Suprapubic skin (tissue), 4 donors: Measurements from ENCODE around the gene E2F8. TPM values are rescaled to one million over a fixed set of nuclear protein-coding genes. Genes with fewer than 3 reads are reported as not detected.
"Not testable (repeated sequence)": the region's sequence is repeated elsewhere in the genome, so short reads cannot be mapped to it uniquely, and the experiment has no call there.

ENCODE experiments used
- DNase-seq, 2 donors: peaks; one replicate each; pipeline ENCODE4 v3.0.0-alpha.2; 2019; ENCODE audit warnings: low spot score in 2 of 2
- H3K27ac ChIP-seq: fragments of 200-600 bp; sonication (generic); one replicate; pipeline ENCODE4 v1.5.1; 2019
- H3K27me3 ChIP-seq: fragments of 200-600 bp; sonication (generic); one replicate; pipeline ENCODE4 v1.5.1; 2019
- H3K36me3 ChIP-seq: fragments of 200-600 bp; sonication (generic); one replicate; pipeline ENCODE4 v1.5.1; 2019
- H3K4me1 ChIP-seq: fragments of 200-600 bp; sonication (generic); one replicate; pipeline ENCODE4 v1.5.1; 2019
- H3K4me3 ChIP-seq: fragments of 200-600 bp; sonication (generic); one replicate; pipeline ENCODE4 v1.5.1; 2019; ENCODE audit warnings: mild to moderate bottlenecking
- H3K9me3 ChIP-seq: fragments of 200-600 bp; sonication (generic); one replicate; pipeline ENCODE4 v1.5.1; 2019
- CTCF ChIP-seq, 2 donors: fragments of 200-600 bp in 1 of 2; fragments of 450-650 bp in 1 of 2; sonication (generic) in 1 of 2; IDR thresholded peaks; one replicate each; pipeline ENCODE4 v1.5.1; 2016 to 2019; ENCODE audit warnings: antibody characterized with exemption in 2 of 2, mild to moderate bottlenecking in 1 of 2, moderate library complexity in 1 of 2
- EP300 ChIP-seq: sonication (generic); formaldehyde crosslinking; IDR thresholded peaks from one replicate; pipeline ENCODE4 v1.6.1; 2017; ENCODE audit warnings: antibody characterized with exemption
- POLR2A ChIP-seq, 2 donors: fragments of 450-650 bp; IDR thresholded peaks; one replicate each; pipeline ENCODE4 v1.6.1; 2017; ENCODE audit warnings: antibody characterized with exemption in 2 of 2, mild to moderate bottlenecking in 2 of 2, moderate library complexity in 2 of 2
- POLR2AphosphoS5 ChIP-seq, 3 donors: sonication (generic); formaldehyde crosslinking; IDR thresholded peaks; one replicate each; pipeline ENCODE4 v1.6.1; 2017; ENCODE audit warnings: antibody characterized with exemption in 3 of 3
- WGBS: methylation state at CpG from one replicate; pipeline ENCODE4 v1.1.5; 2018; 5-methylcytosine and 5-hydroxymethylcytosine counted together
- total RNA-seq, 4 donors: library from RNA; depleted of rRNA; stranded (reverse); fragments of >200 nt; gene quantifications; one replicate each; pipeline ENCODE4 v1.1.0, GENCODE V29; 2016

Gene E2F8
- total RNA-seq, 4 donors from 2014 or later = 1.1 to 2.7 (median 1.5) TPM

GRCh38 chr11:19283991-19284390, 43.2 kb upstream of the E2F8 start:
- Histone ChIP-seq H3K9me3 (no peaks in the 10 kb centered on the region), H3K4me3 (no peak overlapping the region), H3K27me3 (peaks cover 5% of the 10 kb centered on the region), H3K27ac (no peak overlapping the region), H3K36me3 (no peaks in the 10 kb centered on the region), H3K4me1 (peaks cover 4% of the 10 kb centered on the region)
- TF ChIP-seq CTCF (IDR thresholded peaks at IDR 0.05) = no peak
- no peak for TF ChIP-seq POLR2AphosphoS5 (IDR thresholded peaks at IDR 0.05)
- TF ChIP-seq EP300 = no peak
- no peak for TF ChIP-seq POLR2A (IDR thresholded peaks at IDR 0.05)
- WGBS = 64% methylated on average over 3 of the region's 3 CpGs
- DNase-seq = no peak

- DNase-seq = no peak
- no peak overlapping the region for H3K27ac ChIP-seq
- WGBS = 60% methylated on average over 2 of the region's 2 CpGs
- peaks cover 5% of the 10 kb centered on the region for H3K27me3 ChIP-seq
- no peaks in the 10 kb centered on the region for H3K9me3 ChIP-seq
- no peaks in the 10 kb centered on the region for H3K36me3 ChIP-seq
- TF ChIP-seq POLR2AphosphoS5 (IDR thresholded peaks at IDR 0.05) = no peak
- no peak for TF ChIP-seq POLR2A (IDR thresholded peaks at IDR 0.05)
- no peak for TF ChIP-seq EP300
- no peak for TF ChIP-seq CTCF (IDR thresholded peaks at IDR 0.05)
- peaks cover 4% of the 10 kb centered on the region for H3K4me1 ChIP-seq
- no peak overlapping the region for H3K4me3 ChIP-seq
These were observed 40.8 kb upstream of the E2F8 start for GRCh38 chr11:19281555-19281954.

- H3K4me1 ChIP-seq = peaks cover 4% of the 10 kb centered on the region
- 28% methylated on average over 5 of the region's 5 CpGs for WGBS
- no peak overlapping the region for H3K4me3 ChIP-seq
- H3K27ac ChIP-seq = no peak overlapping the region
- TF ChIP-seq EP300 (no peak), CTCF (IDR thresholded peaks at IDR 0.05) (no peak)
- H3K36me3 ChIP-seq = no peaks in the 10 kb centered on the region
- DNase-seq = no peak
- no peaks in the 10 kb centered on the region for H3K9me3 ChIP-seq
- peaks cover 5% of the 10 kb centered on the region for H3K27me3 ChIP-seq
These were observed 40.3 kb upstream of the E2F8 start for GRCh38 chr11:19281041-19281440.

GRCh38 chr11:19279451-19279850, 38.7 kb upstream of the E2F8 start:
- H3K27ac ChIP-seq = no peak overlapping the region
- no peak for DNase-seq
- peaks cover 4% of the 10 kb centered on the region for H3K4me1 ChIP-seq
- no peak overlapping the region for H3K4me3 ChIP-seq
- 51% methylated on average over 3 of the region's 3 CpGs for WGBS
- H3K27me3 ChIP-seq = no peaks in the 10 kb centered on the region
- H3K9me3 ChIP-seq = no peaks in the 10 kb centered on the region
- no peak for TF ChIP-seq EP300
- no peaks in the 10 kb centered on the region for H3K36me3 ChIP-seq

- H3K36me3 ChIP-seq = no peaks in the 10 kb centered on the region
- no peaks in the 10 kb centered on the region for H3K27me3 ChIP-seq
- H3K4me1 ChIP-seq = peaks cover 4% of the 10 kb centered on the region
- H3K9me3 ChIP-seq = no peaks in the 10 kb centered on the region
- H3K4me3 ChIP-seq = no peak overlapping the region
- DNase-seq = no peak
- 72% methylated on average over 8 of the region's 8 CpGs for WGBS
- TF ChIP-seq EP300 (no peak), POLR2AphosphoS5 (IDR thresholded peaks at IDR 0.05) (peak in 1 of 3 donors; percentile 2)
- H3K27ac ChIP-seq = no peak overlapping the region
These were observed 36.4 kb upstream of the E2F8 start for GRCh38 chr11:19276859-19277808.

- no peak for TF ChIP-seq POLR2AphosphoS5 (IDR thresholded peaks at IDR 0.05)
- TF ChIP-seq EP300 = no peak
- no peak overlapping the region for H3K27ac ChIP-seq
- H3K9me3 ChIP-seq = no peaks in the 10 kb centered on the region
- no peaks in the 10 kb centered on the region for H3K27me3 ChIP-seq
- no peak for DNase-seq
- no peaks in the 10 kb centered on the region for H3K4me1 ChIP-seq
- H3K36me3 ChIP-seq = no peaks in the 10 kb centered on the region
- WGBS = 63% methylated on average over 1 of the region's 4 CpGs
- no peak overlapping the region for H3K4me3 ChIP-seq
These were observed 34.8 kb upstream of the E2F8 start for GRCh38 chr11:19275496-19275895.

GRCh38 chr11:19273219-19273618, 32.5 kb upstream of the E2F8 start:
- H3K9me3 ChIP-seq, DNase-seq, H3K36me3 ChIP-seq, H3K27ac ChIP-seq, H3K4me3 ChIP-seq, H3K27me3 ChIP-seq, H3K4me1 ChIP-seq: not testable (repeated sequence)
- 71% methylated on average over 5 of the region's 5 CpGs for WGBS
